Osteocyte (in vitro differentiated cells): ENCODE data around the gene METTL1. TPM values are rescaled to one million over a fixed set of nuclear protein-coding genes. Genes with fewer than 3 reads are reported as not detected.

Source experiments
- DNase-seq: peaks from one replicate; pipeline ENCODE4 v3.0.0; 2021; ENCODE audit warnings: mixed read lengths; ENCODE audit not compliant: unreplicated experiment; ENCODE audit errors: extremely low spot score
- H3K27ac Mint-ChIP-seq: one replicate; pipeline ENCODE4 v1.8.0; 2021; ENCODE audit warnings: mild to moderate bottlenecking, mixed read lengths; ENCODE audit not compliant: unreplicated experiment
- H3K27me3 Mint-ChIP-seq: one replicate; pipeline ENCODE4 v1.8.0; 2021; ENCODE audit warnings: mixed read lengths; ENCODE audit not compliant: unreplicated experiment
- H3K36me3 Mint-ChIP-seq: one replicate; pipeline ENCODE4 v1.8.0; 2021; ENCODE audit warnings: mixed read lengths; ENCODE audit not compliant: unreplicated experiment
- H3K4me1 Mint-ChIP-seq: one replicate; pipeline ENCODE4 v1.8.0; 2021; ENCODE audit warnings: mixed read lengths; ENCODE audit not compliant: unreplicated experiment
- H3K4me3 Mint-ChIP-seq: one replicate; pipeline ENCODE4 v1.8.0; 2021; ENCODE audit warnings: mild to moderate bottlenecking, moderate library complexity, mixed read lengths; ENCODE audit not compliant: unreplicated experiment
- H3K9me3 Mint-ChIP-seq: one replicate; pipeline ENCODE4 v1.8.0; 2021; ENCODE audit warnings: mixed read lengths; ENCODE audit not compliant: unreplicated experiment
- CTCF ChIP-seq: fragments of 200-600 bp; sonication (generic); IDR thresholded peaks from 2 replicates; pipeline ENCODE4 v1.5.0; 2021; ENCODE audit warnings: antibody characterized with exemption, mild to moderate bottlenecking, moderate library complexity
- total RNA-seq: library from RNA; stranded (reverse); gene quantifications from 2 replicates; pipeline ENCODE4 v1.2.1, GENCODE V29; 2021

METTL1 gene
- total RNA-seq, 1 donor from 2014 or later = 23.9 TPM

DNA sequence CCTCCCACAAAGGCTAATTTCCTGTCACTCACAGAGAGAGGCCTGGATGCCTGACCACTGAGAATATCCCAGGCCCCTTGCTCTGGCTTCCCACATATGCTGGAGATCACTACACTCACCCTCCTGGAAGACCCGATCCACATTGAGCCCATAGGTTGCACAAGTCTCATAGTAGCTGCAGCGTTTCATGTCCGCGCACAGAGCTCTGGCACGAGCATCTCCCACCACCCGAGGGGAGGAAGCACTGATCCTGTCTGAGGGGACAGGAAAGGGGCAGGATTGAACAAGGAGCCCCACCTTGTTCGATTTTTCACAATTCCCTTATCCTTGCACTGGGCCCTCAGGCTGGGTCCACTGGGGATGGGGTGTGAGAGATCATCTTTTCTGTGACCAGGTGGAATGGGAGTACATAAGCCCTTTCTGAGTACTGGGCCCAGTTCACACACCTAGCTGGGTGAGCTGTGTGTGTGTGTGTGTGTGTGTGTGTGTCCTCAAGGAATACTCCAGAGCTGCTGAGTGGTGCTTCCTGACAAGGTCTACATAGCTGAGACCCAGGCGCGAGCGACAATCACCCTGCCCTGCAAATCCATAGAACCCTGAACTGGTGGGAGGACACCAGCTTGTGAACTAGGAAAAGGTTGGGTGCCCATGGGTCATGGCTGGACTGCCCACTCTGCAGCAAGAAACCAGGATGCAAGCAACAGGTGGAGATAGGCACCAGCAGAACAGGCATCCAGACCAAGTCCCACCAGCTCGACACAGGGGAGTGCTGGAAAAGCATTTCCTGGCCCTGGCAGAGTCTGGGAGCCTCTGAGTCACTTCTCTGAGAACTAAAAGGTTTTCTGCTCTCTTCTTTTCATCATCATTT, 38.9 kb downstream of the METTL1 start:
- H3K27me3 Mint-ChIP-seq = peaks cover 56% of the 10 kb centered on the region
- no peak overlapping the region for H3K27ac Mint-ChIP-seq
- H3K4me3 Mint-ChIP-seq = no peak overlapping the region
- peaks cover 20% of the 10 kb centered on the region for H3K4me1 Mint-ChIP-seq
- no peaks in the 10 kb centered on the region for H3K9me3 Mint-ChIP-seq
- no peak for DNase-seq
- no peaks in the 10 kb centered on the region for H3K36me3 Mint-ChIP-seq
- no peak for TF ChIP-seq CTCF

GRCh38 chr12:57732270-57732669, 39.6 kb downstream of the METTL1 start:
- no peak for DNase-seq
- peaks cover 56% of the 10 kb centered on the region for H3K27me3 Mint-ChIP-seq

DNA sequence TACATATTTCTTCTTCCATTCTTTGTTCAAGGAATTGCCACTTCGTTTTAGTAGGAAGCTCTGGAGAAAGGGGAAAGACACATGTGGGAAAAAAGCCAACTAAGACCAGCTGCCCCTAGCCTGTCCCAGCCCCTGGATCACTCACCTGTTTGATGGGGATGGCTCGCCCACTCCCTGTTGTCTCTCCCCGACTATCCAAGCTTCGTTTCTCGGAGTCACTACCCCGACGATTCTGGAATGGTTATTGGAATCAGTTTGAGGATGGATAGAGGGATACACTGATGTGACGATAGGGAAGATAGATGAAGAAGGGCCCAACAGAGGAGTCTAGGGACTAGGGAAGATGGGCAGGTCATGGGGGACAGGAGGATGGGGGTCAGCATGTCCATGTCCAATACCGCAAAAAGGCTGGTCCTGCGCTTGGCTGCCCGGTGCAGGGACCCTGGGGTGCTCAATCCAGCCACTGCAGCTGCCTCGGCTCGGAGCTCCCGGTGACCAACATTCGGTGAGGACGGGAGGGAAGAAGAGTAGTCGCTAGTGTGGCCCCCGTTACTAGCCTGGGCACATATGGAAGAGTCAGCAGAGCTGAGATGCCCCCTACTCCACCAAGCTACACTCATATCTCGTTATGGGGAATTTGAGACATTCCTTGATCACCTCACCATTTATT, 40.4 kb downstream of the METTL1 start:
- Mint-ChIP-seq H3K27ac (no peak overlapping the region), H3K36me3 (no peaks in the 10 kb centered on the region), H3K4me3 (no peak overlapping the region), H3K4me1 (peaks cover 17% of the 10 kb centered on the region), H3K9me3 (no peaks in the 10 kb centered on the region), H3K27me3 (peaks cover 50% of the 10 kb centered on the region)
- TF ChIP-seq CTCF = no peak
- no peak for DNase-seq

More at GRCh38 chr12:57732270-57732669, 39.6 kb downstream of the METTL1 start:
- Mint-ChIP-seq H3K9me3 (no peaks in the 10 kb centered on the region), H3K4me1 (peaks cover 20% of the 10 kb centered on the region), H3K36me3 (no peaks in the 10 kb centered on the region), H3K4me3 (no peak overlapping the region), H3K27ac (no peak overlapping the region)
- TF ChIP-seq CTCF = no peak

DNA sequence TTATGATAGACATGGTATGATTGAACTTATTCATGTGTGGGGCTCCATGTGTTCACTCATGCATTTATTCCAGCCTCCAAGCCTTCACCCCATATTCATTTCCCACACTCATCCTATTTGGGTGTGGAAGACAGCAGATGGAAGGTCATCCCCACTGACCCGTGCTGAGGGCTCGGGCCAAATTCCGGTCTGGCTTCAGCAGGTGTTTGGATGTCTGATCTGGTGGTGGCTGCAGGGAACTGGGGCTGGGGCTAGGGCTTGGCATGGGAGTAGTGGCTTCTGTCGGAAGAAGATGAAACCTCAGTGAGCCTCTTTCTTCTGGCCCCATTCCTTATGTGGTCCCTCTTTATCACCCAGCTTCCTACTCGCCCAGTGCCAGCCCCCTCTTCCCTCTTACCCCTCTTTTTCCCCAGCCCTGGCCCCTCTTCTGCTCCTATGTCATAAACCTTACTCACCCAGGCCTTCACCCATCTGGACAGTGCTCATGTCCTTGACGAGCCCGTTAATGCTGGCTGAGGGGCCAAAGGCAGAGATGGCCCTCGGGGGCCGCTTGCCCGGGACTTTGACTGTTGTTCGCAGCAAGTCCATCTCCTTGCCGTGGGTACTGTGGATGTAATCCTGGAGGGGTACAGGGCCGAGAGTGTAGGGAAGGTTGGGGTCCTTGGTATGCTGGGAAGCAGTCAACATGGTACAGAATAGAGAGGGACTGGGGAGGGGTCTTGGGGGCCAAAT, 41.4 kb downstream of the METTL1 start:
- H3K4me1 Mint-ChIP-seq = peaks cover 13% of the 10 kb centered on the region
- H3K9me3 Mint-ChIP-seq = no peaks in the 10 kb centered on the region
- no peak overlapping the region for H3K4me3 Mint-ChIP-seq
- H3K27me3 Mint-ChIP-seq = peaks cover 44% of the 10 kb centered on the region
- no peak overlapping the region for H3K27ac Mint-ChIP-seq
- no peak for DNase-seq
- TF ChIP-seq CTCF = no peak
- H3K36me3 Mint-ChIP-seq = peaks cover 2% of the 10 kb centered on the region
